Body of pancreas (tissue), 4 donors: ENCODE measurements around the gene RPS27L.

ENCODE experiments used
- POLR2A ChIP-seq, 3 donors: fragments of 450-650 bp; IDR thresholded peaks; one replicate each; pipeline ENCODE4 v1.6.1; 2016; ENCODE audit warnings: antibody characterized with exemption in 3 of 3, mild to moderate bottlenecking in 2 of 3
- TF ChIP-seq, protein P1 (sequence below), 7 experiments: fragments of 450-650 bp in 4 of 7; fragments of 200-600 bp in 3 of 7; sonication (generic) in 3 of 7; IDR thresholded peaks; one replicate each; pipeline ENCODE4 v1.5.1; 2016 to 2019; ENCODE audit warnings: antibody characterized with exemption in 7 of 7

GRCh38 chr15:63157118-63157843, at the start of gene RPS27L:
- TF ChIP-seq, protein P1, sequence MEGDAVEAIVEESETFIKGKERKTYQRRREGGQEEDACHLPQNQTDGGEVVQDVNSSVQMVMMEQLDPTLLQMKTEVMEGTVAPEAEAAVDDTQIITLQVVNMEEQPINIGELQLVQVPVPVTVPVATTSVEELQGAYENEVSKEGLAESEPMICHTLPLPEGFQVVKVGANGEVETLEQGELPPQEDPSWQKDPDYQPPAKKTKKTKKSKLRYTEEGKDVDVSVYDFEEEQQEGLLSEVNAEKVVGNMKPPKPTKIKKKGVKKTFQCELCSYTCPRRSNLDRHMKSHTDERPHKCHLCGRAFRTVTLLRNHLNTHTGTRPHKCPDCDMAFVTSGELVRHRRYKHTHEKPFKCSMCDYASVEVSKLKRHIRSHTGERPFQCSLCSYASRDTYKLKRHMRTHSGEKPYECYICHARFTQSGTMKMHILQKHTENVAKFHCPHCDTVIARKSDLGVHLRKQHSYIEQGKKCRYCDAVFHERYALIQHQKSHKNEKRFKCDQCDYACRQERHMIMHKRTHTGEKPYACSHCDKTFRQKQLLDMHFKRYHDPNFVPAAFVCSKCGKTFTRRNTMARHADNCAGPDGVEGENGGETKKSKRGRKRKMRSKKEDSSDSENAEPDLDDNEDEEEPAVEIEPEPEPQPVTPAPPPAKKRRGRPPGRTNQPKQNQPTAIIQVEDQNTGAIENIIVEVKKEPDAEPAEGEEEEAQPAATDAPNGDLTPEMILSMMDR (IDR thresholded peaks at IDR 0.05) = no peak
- TF ChIP-seq POLR2A (IDR thresholded peaks at IDR 0.05) = peak; percentile 83 to 97 (median 96)
